Lung (tissue), 12 donors: Measurements from ENCODE around the gene CACNA1E. TPM values are rescaled to one million over a fixed set of nuclear protein-coding genes. Genes with fewer than 3 reads are reported as not detected.

Source experiments
- ATAC-seq: fragments of 200-7000 bp; cut with Tn5 transposase; one replicate; pipeline ENCODE4 v1.9.1; 2020; ENCODE audit warnings: moderate number of reproducible peaks; ENCODE audit not compliant: insufficient read depth, low FRiP score
- DNase-seq, 3 donors: peaks; one replicate each; pipeline ENCODE4 v3.0.0-alpha.2; 2013 to 2017
- H3K27ac ChIP-seq, 2 donors: one replicate each; pipeline ENCODE4 v1.5.1; 2013; ENCODE audit warnings: mild to moderate bottlenecking in 2 of 2, moderate library complexity in 2 of 2, control low read depth in 1 of 2, inconsistent platforms in 1 of 2, low read depth in 1 of 2, low read length in 1 of 2
- H3K27me3 ChIP-seq, 3 donors: one replicate each; pipeline ENCODE4 v1.5.1; 2013; ENCODE audit warnings: low read length in 2 of 3; ENCODE audit not compliant: control insufficient read depth in 3 of 3, insufficient read depth in 3 of 3
- H3K36me3 ChIP-seq, 4 donors: one replicate each; pipeline ENCODE4 v1.5.1; 2013; ENCODE audit warnings: low read length in 4 of 4, mild to moderate bottlenecking in 1 of 4, moderate library complexity in 1 of 4; ENCODE audit not compliant: control insufficient read depth in 4 of 4, insufficient read depth in 4 of 4
- H3K4me1 ChIP-seq, 5 donors: one replicate each; pipeline ENCODE4 v1.5.1; 2013; ENCODE audit warnings: low read length in 5 of 5, mild to moderate bottlenecking in 2 of 5, moderate library complexity in 1 of 5; ENCODE audit not compliant: control insufficient read depth in 5 of 5, insufficient read depth in 5 of 5
- H3K4me3 ChIP-seq: one replicate; pipeline ENCODE4 v1.5.1; 2013; ENCODE audit warnings: mild to moderate bottlenecking, control low read depth, moderate library complexity
- H3K9ac ChIP-seq, 2 donors: one replicate each; pipeline ENCODE4 v1.5.1; 2013; ENCODE audit warnings: low read length in 2 of 2, control low read depth in 1 of 2; ENCODE audit not compliant: insufficient read depth in 1 of 2
- H3K9me3 ChIP-seq, 4 donors: one replicate each; pipeline ENCODE4 v1.5.1; 2013; ENCODE audit warnings: low read length in 3 of 4, mild to moderate bottlenecking in 1 of 4, moderate library complexity in 1 of 4; ENCODE audit not compliant: control insufficient read depth in 4 of 4, insufficient read depth in 3 of 4
- WGBS, 2 donors: extraction: QIAGEN DNeasy Blood & Tissue Kit; methylation state at CpG; one replicate each; pipeline ENCODE4 v1.1.7; 2013; 5-methylcytosine and 5-hydroxymethylcytosine counted together
- polyA plus RNA-seq, 2 donors: library from polyadenylated mRNA; stranded (reverse); fragments of 200-250 nt; gene quantifications; one replicate each; pipeline ENCODE4 v1.2.1, GENCODE V29; 2013
- total RNA-seq, 2 donors: library from RNA; depleted of rRNA in 1 of 2; stranded (reverse); fragments of >200 nt in 1 of 2; gene quantifications; one replicate each; pipeline ENCODE4 v1.2.1, GENCODE V29; 2014 to 2021
- TF ChIP-seq, protein P1 (sequence below): IDR thresholded peaks from 2 replicates; pipeline ENCODE4 v1.5.1; 2012; ENCODE audit warnings: mild to moderate bottlenecking; ENCODE audit errors: control extremely low read depth, extremely low read depth
- donor health status: control.
- donor health status: control.
- donor health status: Bipolar disorder and iron deficiency.
- donor health status: healthy.
- donor health status: DM: yes; HTN: yes; CAD: no.

Gene CACNA1E
- total and polyA plus RNA-seq, 4 donors: 0.02 to 1.4 (median 0.80) TPM

DNA sequence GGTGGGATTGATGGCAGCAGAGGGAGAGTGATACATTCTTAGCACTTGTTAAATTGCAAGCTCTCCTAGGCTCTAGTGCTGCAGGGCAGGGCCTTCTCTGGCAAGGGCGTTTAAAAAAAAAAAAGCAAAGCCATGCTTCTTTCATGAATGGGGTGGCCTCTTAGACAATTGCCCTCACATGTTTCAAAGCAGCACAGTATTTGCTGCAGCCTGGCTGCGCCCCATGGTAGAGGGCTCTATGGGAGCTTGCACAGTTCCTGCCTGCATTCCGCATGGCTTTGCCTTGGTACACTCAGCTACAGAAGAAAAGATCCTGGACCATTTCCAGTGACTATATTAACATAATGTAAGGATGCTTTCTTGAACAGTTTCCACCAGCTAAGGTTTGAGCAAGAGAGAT lies 311.0 kb downstream of the CACNA1E start:
- H3K27ac ChIP-seq: no peak overlapping the region
- no peaks in the 10 kb centered on the region for H3K27me3 ChIP-seq
- H3K9me3 ChIP-seq: peaks cover 0 to 8% (median 0%) of the 10 kb centered on the region in 4 donors
- TF ChIP-seq, protein P1, sequence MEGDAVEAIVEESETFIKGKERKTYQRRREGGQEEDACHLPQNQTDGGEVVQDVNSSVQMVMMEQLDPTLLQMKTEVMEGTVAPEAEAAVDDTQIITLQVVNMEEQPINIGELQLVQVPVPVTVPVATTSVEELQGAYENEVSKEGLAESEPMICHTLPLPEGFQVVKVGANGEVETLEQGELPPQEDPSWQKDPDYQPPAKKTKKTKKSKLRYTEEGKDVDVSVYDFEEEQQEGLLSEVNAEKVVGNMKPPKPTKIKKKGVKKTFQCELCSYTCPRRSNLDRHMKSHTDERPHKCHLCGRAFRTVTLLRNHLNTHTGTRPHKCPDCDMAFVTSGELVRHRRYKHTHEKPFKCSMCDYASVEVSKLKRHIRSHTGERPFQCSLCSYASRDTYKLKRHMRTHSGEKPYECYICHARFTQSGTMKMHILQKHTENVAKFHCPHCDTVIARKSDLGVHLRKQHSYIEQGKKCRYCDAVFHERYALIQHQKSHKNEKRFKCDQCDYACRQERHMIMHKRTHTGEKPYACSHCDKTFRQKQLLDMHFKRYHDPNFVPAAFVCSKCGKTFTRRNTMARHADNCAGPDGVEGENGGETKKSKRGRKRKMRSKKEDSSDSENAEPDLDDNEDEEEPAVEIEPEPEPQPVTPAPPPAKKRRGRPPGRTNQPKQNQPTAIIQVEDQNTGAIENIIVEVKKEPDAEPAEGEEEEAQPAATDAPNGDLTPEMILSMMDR: no peak
- ATAC-seq: no peak
- no peaks in the 10 kb centered on the region for H3K36me3 ChIP-seq
- H3K9ac ChIP-seq: no peak overlapping the region
- peak in 1 of 3 donors; percentile 18 for DNase-seq
- 74 to 76% methylated on average over 3 of the region's 3 CpGs for WGBS, 2 donors
- no peak overlapping the region for H3K4me3 ChIP-seq
- H3K4me1 ChIP-seq: no peaks in the 10 kb centered on the region

GRCh38 chr1:181798191-181798926 lies 315.0 kb downstream of the CACNA1E start:
- no peak overlapping the region for H3K27ac ChIP-seq
- TF ChIP-seq, protein P1: no peak
- no peaks in the 10 kb centered on the region for H3K27me3 ChIP-seq
- no peaks in the 10 kb centered on the region for H3K36me3 ChIP-seq
- H3K4me1 ChIP-seq: no peaks in the 10 kb centered on the region
- DNase-seq (no peak), ATAC-seq (no peak)
- H3K9ac ChIP-seq: no peak overlapping the region
- 90 to 91% methylated on average over 32 of the region's 32 CpGs for WGBS, 2 donors
- H3K4me3 ChIP-seq: no peak overlapping the region
- peaks cover 0 to 3% (median 0%) of the 10 kb centered on the region in 4 donors for H3K9me3 ChIP-seq

- 47 to 64% methylated on average over 1 of the region's 1 CpG for WGBS, 2 donors
- Histone ChIP-seq H3K4me1 (no peaks in the 10 kb centered on the region), H3K9me3 (no peaks in the 10 kb centered on the region), H3K36me3 (no peaks in the 10 kb centered on the region), H3K4me3 (no peak overlapping the region), H3K27ac (no peak overlapping the region), H3K27me3 (no peaks in the 10 kb centered on the region), H3K9ac (no peak overlapping the region)
- DNase-seq (no peak), ATAC-seq (no peak)
- TF ChIP-seq, protein P1: no peak
Observed at GRCh38 chr1:181801617-181802016, 318.3 kb downstream of the CACNA1E start.
